HEK293 (cell line): ENCODE results near the gene CLEC16A.

Experiments used
- CTCF ChIA-PET: fragments of 350-600 bp; formaldehyde crosslinking; extraction: SDS; loops from one replicate; lab custom pipeline; 2021; ENCODE audit warnings: antibody characterized with exemption; lab: Yijun Ruan, JAX
- POLR2A ChIA-PET: fragments of 300-600 bp; formaldehyde crosslinking; extraction: SDS; loops from one replicate; lab custom pipeline; 2020; ENCODE audit warnings: antibody characterized with exemption, inconsistent platforms; lab: Yijun Ruan, JAX
- H3K27ac ChIP-seq: fragments of 200-500 bp; sonication (Bioruptor generic); 2 replicates; pipeline ENCODE4 v1.5.1; 2014; ENCODE audit warnings: low read depth, low read length, control low read depth, inconsistent platforms; ENCODE audit errors: extremely low read depth
- H3K36me3 ChIP-seq, 2 experiments: fragments of 200-500 bp in 1 of 2; sonication (Bioruptor generic) in 1 of 2; 1 replicate in 1 of 2; 2 replicates in 1 of 2; pipeline ENCODE4 v1.5.1; 2014 to 2017; ENCODE audit warnings: inconsistent platforms in 2 of 2, low read length in 2 of 2; ENCODE audit not compliant: control insufficient read depth in 2 of 2, insufficient read depth in 1 of 2
- H3K4me1 ChIP-seq: fragments of 200-500 bp; sonication (Bioruptor generic); 2 replicates; pipeline ENCODE4 v1.5.1; 2014; ENCODE audit warnings: mild to moderate bottlenecking, low read length, inconsistent platforms; ENCODE audit not compliant: control insufficient read depth, insufficient read depth
- H3K4me3 ChIP-seq: 2 replicates; pipeline ENCODE4 v1.5.1; 2011; ENCODE audit warnings: low read depth, mild to moderate bottlenecking, control low read depth, low read length, moderate library complexity
- H3K9me3 ChIP-seq: fragments of 200-500 bp; sonication (Bioruptor generic); 2 replicates; pipeline ENCODE4 v1.5.1; 2014; ENCODE audit warnings: low read depth, low read length, inconsistent platforms; ENCODE audit not compliant: control insufficient read depth, insufficient read depth
- EGR2 ChIP-seq: fragments of 450-650 bp; formaldehyde crosslinking; IDR thresholded peaks from 2 replicates; pipeline ENCODE4 v1.5.1; 2016; ENCODE audit warnings: low read depth, missing biosample characterization, missing genetic modification characterization
- HOXA7 ChIP-seq: sonication (generic); formaldehyde crosslinking; IDR thresholded peaks from 2 replicates; pipeline ENCODE4 v1.8.1; 2022; ENCODE audit warnings: missing genetic modification reagents, borderline replicate concordance
- KLF10 ChIP-seq: fragments of 450-650 bp; IDR thresholded peaks from 2 replicates; pipeline ENCODE4 v1.5.1; 2018; ENCODE audit warnings: missing biosample characterization, mild to moderate bottlenecking, missing genetic modification characterization
- KLF9 ChIP-seq: fragments of 450-650 bp; formaldehyde crosslinking; IDR thresholded peaks from 2 replicates; pipeline ENCODE4 v1.5.1; 2016; ENCODE audit warnings: missing biosample characterization, missing genetic modification characterization, low read depth
- PATZ1 ChIP-seq: fragments of 450-650 bp; formaldehyde crosslinking; IDR thresholded peaks from 2 replicates; pipeline ENCODE4 v1.5.1; 2016; ENCODE audit warnings: missing biosample characterization, missing genetic modification characterization
- PRDM4 ChIP-seq: fragments of 450-650 bp; formaldehyde crosslinking; IDR thresholded peaks from 2 replicates; pipeline ENCODE4 v1.5.1; 2017; ENCODE audit warnings: missing biosample characterization, missing genetic modification characterization
- PRDM6 ChIP-seq: fragments of 450-650 bp; formaldehyde crosslinking; IDR thresholded peaks from 2 replicates; pipeline ENCODE4 v1.5.1; 2017; ENCODE audit warnings: missing biosample characterization, missing genetic modification characterization
- RBAK ChIP-seq: fragments of 450-650 bp; formaldehyde crosslinking; IDR thresholded peaks from 2 replicates; pipeline ENCODE4 v1.5.1; 2016; ENCODE audit warnings: missing biosample characterization, missing genetic modification characterization
- TSHZ1 ChIP-seq: fragments of 450-650 bp; formaldehyde crosslinking; IDR thresholded peaks from 2 replicates; pipeline ENCODE4 v1.5.1; 2016; ENCODE audit warnings: missing biosample characterization, missing genetic modification characterization, borderline replicate concordance
- ZBTB1 ChIP-seq: fragments of 450-650 bp; formaldehyde crosslinking; IDR thresholded peaks from 2 replicates; pipeline ENCODE4 v1.5.1; 2016; ENCODE audit warnings: missing biosample characterization, missing genetic modification characterization
- ZBTB21 ChIP-seq: fragments of 450-650 bp; formaldehyde crosslinking; IDR thresholded peaks from 2 replicates; pipeline ENCODE4 v1.5.1; 2017; ENCODE audit warnings: missing biosample characterization, missing genetic modification characterization
- ZFP41 ChIP-seq: fragments of 450-650 bp; formaldehyde crosslinking; IDR thresholded peaks from 2 replicates; pipeline ENCODE4 v1.5.1; 2016; ENCODE audit warnings: missing biosample characterization, missing genetic modification characterization, borderline replicate concordance
- ZFP69B ChIP-seq: fragments of 450-650 bp; formaldehyde crosslinking; IDR thresholded peaks from 2 replicates; pipeline ENCODE4 v1.5.1; 2016; ENCODE audit warnings: missing biosample characterization, missing genetic modification characterization
- ZNF138 ChIP-seq: fragments of 450-650 bp; formaldehyde crosslinking; IDR thresholded peaks from 2 replicates; pipeline ENCODE4 v1.5.1; 2016; ENCODE audit warnings: missing biosample characterization, missing genetic modification characterization, borderline replicate concordance
- ZNF292 ChIP-seq: fragments of 450-650 bp; formaldehyde crosslinking; IDR thresholded peaks from 2 replicates; pipeline ENCODE4 v1.5.1; 2016; ENCODE audit warnings: low read depth, missing biosample characterization, missing genetic modification characterization, borderline replicate concordance
- ZNF488 ChIP-seq: fragments of 450-650 bp; formaldehyde crosslinking; IDR thresholded peaks from 2 replicates; pipeline ENCODE4 v1.5.1; 2016; ENCODE audit warnings: missing biosample characterization, missing genetic modification characterization
- ZNF585B ChIP-seq: fragments of 450-650 bp; formaldehyde crosslinking; IDR thresholded peaks from 2 replicates; pipeline ENCODE4 v1.5.1; 2016; ENCODE audit warnings: missing biosample characterization, missing genetic modification characterization
- ZNF623 ChIP-seq: fragments of 450-650 bp; formaldehyde crosslinking; IDR thresholded peaks from 2 replicates; pipeline ENCODE4 v1.5.1; 2016; ENCODE audit warnings: missing biosample characterization, missing genetic modification characterization
- ZNF645 ChIP-seq: fragments of 450-650 bp; formaldehyde crosslinking; IDR thresholded peaks from 2 replicates; pipeline ENCODE4; 2016; ENCODE audit warnings: missing biosample characterization, missing genetic modification characterization
- ZNF658 ChIP-seq: fragments of 450-650 bp; formaldehyde crosslinking; IDR thresholded peaks from 2 replicates; pipeline ENCODE4; 2016; ENCODE audit warnings: missing biosample characterization, missing genetic modification characterization
- ZNF791 ChIP-seq: fragments of 450-650 bp; formaldehyde crosslinking; IDR thresholded peaks from 2 replicates; pipeline ENCODE4 v1.5.1; 2016; ENCODE audit warnings: missing biosample characterization, missing genetic modification characterization
- ZSCAN30 ChIP-seq: fragments of 450-650 bp; IDR thresholded peaks from 2 replicates; pipeline ENCODE4 v1.5.1; 2018; ENCODE audit warnings: missing biosample characterization, mild to moderate bottlenecking, missing genetic modification characterization, moderate library complexity

The CLEC16A gene

GRCh38 chr16:10954903-10955302 is 10.5 kb downstream of the CLEC16A start:
- H3K36me3 ChIP-seq, result no peaks in the 10 kb centered on the region; a peak in 1 of 3 replicates
- peaks cover 15% of the 10 kb centered on the region for H3K4me1 ChIP-seq
- H3K9me3 ChIP-seq, result no peaks in the 10 kb centered on the region
- TF ChIP-seq ZSCAN30 (tag by site-specific recombination) (no peak), ZNF645 (no peak), ZNF488 (tag by site-specific recombination) (no peak), ZNF138 (tag by site-specific recombination) (no peak), PATZ1 (tag by site-specific recombination) (no peak), ZNF658 (tag by site-specific recombination) (no peak), ZNF585B (tag by site-specific recombination) (no peak), KLF9 (tag by site-specific recombination) (no peak), HOXA7 (CRISPR knock-in tag) (no peak)
- no peak overlapping the region for H3K27ac ChIP-seq
- H3K4me3 ChIP-seq, result no peak overlapping the region
- CTCF ChIA-PET, result interaction anchor here (0.6 to 2.4 kb wide), 15 partner anchors 9 to 757 kb away, joined by 3 to 31 read pairs (median 4); partner anchors contain the start of gene CLEC16A
- POLR2A ChIA-PET, result interaction anchor here (1.5 kb wide), 1 partner anchor 300 kb away, joined by 3 read pairs; no protein-coding TSS in a partner anchor

- ChIA-PET CTCF (interaction anchor here (0.6 to 1.5 kb wide), 6 partner anchors 8 to 756 kb away, joined by 3 to 4 read pairs (median 4); no protein-coding TSS in a partner anchor), POLR2A (no interaction called here)
- peaks cover 0 to 10% of the 10 kb centered on the region in 2 experiments; a peak in 2 of 3 replicates for H3K36me3 ChIP-seq
- peaks cover 7% of the 10 kb centered on the region for H3K4me1 ChIP-seq
- no peak overlapping the region for H3K4me3 ChIP-seq
- no peak overlapping the region for H3K27ac ChIP-seq
- H3K9me3 ChIP-seq, result no peaks in the 10 kb centered on the region
- TF ChIP-seq KLF10 (tag by site-specific recombination), result peak; percentile 47; the same call in 1 of the 2 replicates
- TF ChIP-seq EGR2 (tag by site-specific recombination), result no peak
- TF ChIP-seq ZBTB1 (tag by site-specific recombination), result no peak
- TF ChIP-seq PRDM4 (tag by site-specific recombination), result peak; percentile 49; the same call in 1 of the 2 replicates
- peak; percentile 54; the same call in 1 of the 2 replicates for TF ChIP-seq ZBTB21
- 0 out of 2 replicates have a peak, but pooled peaks have one; percentile 32 for TF ChIP-seq ZFP69B (tag by site-specific recombination)
- TF ChIP-seq PRDM6 (tag by site-specific recombination), result peak; percentile 61; the same call in 1 of the 2 replicates
- peak; percentile 78; the same call in 1 of the 2 replicates for TF ChIP-seq TSHZ1 (tag by site-specific recombination)
- TF ChIP-seq ZNF623, result no peak
- TF ChIP-seq ZFP41 (tag by site-specific recombination), result no peak
- TF ChIP-seq RBAK, result no peak
- TF ChIP-seq ZNF791, result no peak
- TF ChIP-seq ZNF292 (tag by site-specific recombination), result no peak
These were observed 13.6 kb downstream of the CLEC16A start for GRCh38 chr16:10957771-10958482.
